Measurements from ENCODE around the gene GDPD4. TPM values are rescaled to one million over a fixed set of nuclear protein-coding genes. Genes with fewer than 3 reads are reported as not detected.

The GDPD4 gene
- polyA plus RNA-seq, 4 donors = 2.2 to 4.5 TPM; not detected in 2

DNA sequence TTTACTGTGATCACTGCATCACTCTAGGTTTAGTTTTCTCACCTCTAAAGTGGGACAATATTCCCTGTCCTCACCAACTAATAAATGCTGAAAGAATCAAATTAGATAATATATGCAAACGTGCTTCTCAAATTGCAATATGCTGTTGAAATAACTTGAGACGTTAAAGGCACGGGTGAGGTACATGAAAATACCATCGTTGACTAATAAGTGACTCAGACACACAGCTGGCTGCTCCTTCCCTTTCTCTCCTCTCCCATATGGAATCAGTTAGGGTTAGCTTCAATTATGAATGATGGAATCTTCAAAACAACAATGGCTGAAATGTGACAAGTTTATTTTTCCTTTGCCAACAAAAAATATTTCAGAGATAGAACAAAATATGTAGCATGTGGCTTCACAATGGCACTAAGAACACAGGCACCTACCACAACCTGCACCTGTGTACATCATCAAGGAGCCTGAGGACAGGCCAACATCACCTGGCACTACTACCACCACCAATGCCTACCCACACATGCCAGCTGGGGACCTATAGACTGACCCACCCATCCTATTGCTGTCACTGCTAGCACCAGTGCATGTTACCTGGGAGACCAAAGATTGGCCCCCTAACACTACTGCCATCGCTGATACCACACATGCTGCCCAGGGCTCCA, 13.7 kb downstream of the GDPD4 start:
- H3K4me1 ChIP-seq (ENCODE audit: control insufficient read depth in 3 of 3, insufficient read depth in 2 of 3, low read depth in 1 of 3, low read length in 2 of 3) = no peaks in the 10 kb centered on the region
- H3K27ac ChIP-seq (ENCODE audit: low read depth in 1 of 3, low read length in 2 of 3) = no peak overlapping the region
- no peak overlapping the region for H3K4me3 ChIP-seq (ENCODE audit: low read depth in 1 of 3, low read length in 3 of 3)
- H3K27me3 ChIP-seq (ENCODE audit: control insufficient read depth in 3 of 3, insufficient read depth in 3 of 3, low read length in 3 of 3) = no peaks in the 10 kb centered on the region
- DNase-seq = no peak
- WGBS, 3 donors = 80 to 85% (median 81%) methylated on average over 5 of the region's 5 CpGs
- H3K9me3 ChIP-seq (ENCODE audit: control insufficient read depth in 2 of 2, insufficient read depth in 1 of 2, low read depth in 1 of 2, low read length in 1 of 2) = no peaks in the 10 kb centered on the region
- no peak for FAIRE-seq
- no peaks in the 10 kb centered on the region for H3K36me3 ChIP-seq (ENCODE audit: control insufficient read depth in 3 of 3, insufficient read depth in 2 of 3, low read depth in 1 of 3, low read length in 3 of 3)

DNA sequence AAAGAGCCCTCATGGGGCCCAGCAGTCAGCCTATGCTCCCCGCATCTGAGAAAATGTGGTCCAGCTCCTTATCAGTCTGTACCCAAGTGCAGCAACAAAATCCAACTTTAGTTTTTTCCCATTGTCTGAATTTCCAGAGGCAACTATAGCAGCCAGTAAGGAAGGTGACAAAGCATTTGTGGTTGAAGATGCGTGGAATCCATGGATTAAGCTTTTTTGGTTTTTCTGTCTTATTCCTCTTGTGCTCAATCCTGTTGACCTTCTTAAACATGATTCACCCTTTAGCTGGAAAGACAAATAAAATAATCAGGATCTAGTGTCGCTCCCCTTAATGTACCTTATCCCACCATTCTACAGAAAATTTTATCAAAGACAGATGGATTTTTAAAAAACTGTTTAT, 14.3 kb downstream of the GDPD4 start:
- DNase-seq = no peak
- Histone ChIP-seq H3K4me1 (ENCODE audit: control insufficient read depth in 3 of 3, insufficient read depth in 2 of 3, low read depth in 1 of 3, low read length in 2 of 3) (no peaks in the 10 kb centered on the region), H3K27ac (ENCODE audit: low read depth in 1 of 3, low read length in 2 of 3) (no peak overlapping the region), H3K27me3 (ENCODE audit: control insufficient read depth in 3 of 3, insufficient read depth in 3 of 3, low read length in 3 of 3) (peaks cover 0 to 2% (median 0%) of the 10 kb centered on the region in 3 donors), H3K36me3 (ENCODE audit: control insufficient read depth in 3 of 3, insufficient read depth in 2 of 3, low read depth in 1 of 3, low read length in 3 of 3) (no peaks in the 10 kb centered on the region), H3K9me3 (ENCODE audit: control insufficient read depth in 2 of 2, insufficient read depth in 1 of 2, low read depth in 1 of 2, low read length in 1 of 2) (no peaks in the 10 kb centered on the region), H3K4me3 (ENCODE audit: low read depth in 1 of 3, low read length in 3 of 3) (no peak overlapping the region)
- WGBS, 3 donors = 96 to 97% (median 97%) methylated on average over 3 of the region's 3 CpGs
- FAIRE-seq = no peak

DNA sequence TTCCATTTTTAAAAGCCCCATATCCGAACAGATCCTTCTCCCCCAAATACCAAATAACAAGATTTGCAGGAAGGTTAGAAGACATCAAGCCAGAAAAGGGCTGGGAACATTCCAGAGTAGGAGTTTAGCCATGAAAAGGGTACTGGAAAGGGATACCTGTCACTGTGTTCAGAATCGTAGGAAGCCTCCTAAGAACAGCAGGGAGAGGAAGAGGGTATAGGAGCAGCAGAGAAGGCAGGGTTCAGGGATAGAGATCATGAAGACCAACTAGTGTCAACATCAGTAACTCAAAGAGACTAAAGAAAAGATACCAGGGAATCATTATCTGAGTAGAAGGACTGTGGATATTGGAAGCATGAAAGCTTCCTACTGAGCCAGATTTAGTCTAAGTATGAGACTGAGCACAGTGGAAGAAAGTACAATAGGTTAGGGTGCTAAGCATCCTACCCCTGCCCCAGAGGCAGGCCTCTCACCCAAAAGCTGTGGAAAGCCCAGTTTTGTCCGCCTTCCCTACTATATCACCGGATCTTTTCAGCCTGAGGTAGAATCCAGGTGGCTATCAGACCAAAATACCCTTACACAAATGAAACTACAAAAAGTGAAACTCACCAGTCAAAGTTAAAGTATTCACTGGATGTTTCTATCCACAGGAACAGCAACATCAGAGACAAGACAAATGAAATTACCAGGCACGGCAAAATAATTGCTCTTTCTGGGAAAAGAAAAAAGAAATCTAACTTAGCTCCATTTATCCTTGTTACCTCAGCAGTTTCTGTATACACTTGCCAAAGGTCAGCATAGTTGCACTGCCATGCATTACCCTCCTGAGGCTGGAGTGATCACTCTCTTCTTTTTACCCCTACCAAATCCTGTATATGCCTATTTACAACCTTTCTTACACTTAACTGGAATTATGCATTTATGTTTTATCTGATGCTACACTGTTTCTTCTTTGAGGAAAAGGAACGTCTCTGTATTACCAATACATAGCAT, 16.7 kb downstream of the GDPD4 start:
- H3K4me3 ChIP-seq (ENCODE audit: low read depth in 1 of 3, low read length in 3 of 3) = no peak overlapping the region
- no peaks in the 10 kb centered on the region for H3K4me1 ChIP-seq (ENCODE audit: control insufficient read depth in 3 of 3, insufficient read depth in 2 of 3, low read depth in 1 of 3, low read length in 2 of 3)
- FAIRE-seq = no peak
- H3K27ac ChIP-seq (ENCODE audit: low read depth in 1 of 3, low read length in 2 of 3) = no peak overlapping the region
- H3K36me3 ChIP-seq (ENCODE audit: control insufficient read depth in 3 of 3, insufficient read depth in 2 of 3, low read depth in 1 of 3, low read length in 3 of 3) = no peaks in the 10 kb centered on the region
- H3K27me3 ChIP-seq (ENCODE audit: control insufficient read depth in 3 of 3, insufficient read depth in 3 of 3, low read length in 3 of 3) = peaks cover 0 to 4% (median 0%) of the 10 kb centered on the region in 3 donors
- DNase-seq = no peak
- no peaks in the 10 kb centered on the region for H3K9me3 ChIP-seq (ENCODE audit: control insufficient read depth in 2 of 2, insufficient read depth in 1 of 2, low read depth in 1 of 2, low read length in 1 of 2)
- 72 to 78% (median 74%) methylated on average over 6 of the region's 6 CpGs for WGBS, 3 donors

DNA sequence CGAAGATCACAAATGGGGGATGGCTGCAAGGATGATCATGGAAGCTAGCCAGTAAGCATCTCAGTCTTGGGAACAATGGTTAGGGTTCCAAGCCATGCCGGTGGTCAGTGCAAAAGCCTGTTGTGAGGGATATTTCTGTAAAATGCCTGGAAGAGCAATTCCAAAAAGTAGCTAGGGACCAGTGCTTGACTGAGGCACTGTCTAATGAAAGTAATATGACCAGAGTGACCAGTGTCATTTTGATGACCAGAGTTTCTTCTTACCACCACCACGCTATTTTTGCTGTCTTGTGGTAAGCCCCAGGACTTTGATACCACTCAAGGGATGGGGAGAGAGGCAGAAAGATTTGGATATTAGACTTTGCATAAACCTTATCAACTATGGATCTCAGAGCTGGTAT, 18.4 kb downstream of the GDPD4 start:
- H3K9me3 ChIP-seq (ENCODE audit: control insufficient read depth in 2 of 2, insufficient read depth in 1 of 2, low read depth in 1 of 2, low read length in 1 of 2) = no peaks in the 10 kb centered on the region
- no peak overlapping the region for H3K27ac ChIP-seq (ENCODE audit: low read depth in 1 of 3, low read length in 2 of 3)
- no peaks in the 10 kb centered on the region for H3K36me3 ChIP-seq (ENCODE audit: control insufficient read depth in 3 of 3, insufficient read depth in 2 of 3, low read depth in 1 of 3, low read length in 3 of 3)
- DNase-seq (no peak), FAIRE-seq (no peak)
- WGBS, 3 donors = 51 to 71% (median 62%) methylated on average over 3 of the region's 3 CpGs
- H3K27me3 ChIP-seq (ENCODE audit: control insufficient read depth in 3 of 3, insufficient read depth in 3 of 3, low read length in 3 of 3) = peaks cover 0 to 4% (median 0%) of the 10 kb centered on the region in 3 donors
- H3K4me1 ChIP-seq (ENCODE audit: control insufficient read depth in 3 of 3, insufficient read depth in 2 of 3, low read depth in 1 of 3, low read length in 2 of 3) = no peaks in the 10 kb centered on the region
- no peak overlapping the region for H3K4me3 ChIP-seq (ENCODE audit: low read depth in 1 of 3, low read length in 3 of 3)

DNA sequence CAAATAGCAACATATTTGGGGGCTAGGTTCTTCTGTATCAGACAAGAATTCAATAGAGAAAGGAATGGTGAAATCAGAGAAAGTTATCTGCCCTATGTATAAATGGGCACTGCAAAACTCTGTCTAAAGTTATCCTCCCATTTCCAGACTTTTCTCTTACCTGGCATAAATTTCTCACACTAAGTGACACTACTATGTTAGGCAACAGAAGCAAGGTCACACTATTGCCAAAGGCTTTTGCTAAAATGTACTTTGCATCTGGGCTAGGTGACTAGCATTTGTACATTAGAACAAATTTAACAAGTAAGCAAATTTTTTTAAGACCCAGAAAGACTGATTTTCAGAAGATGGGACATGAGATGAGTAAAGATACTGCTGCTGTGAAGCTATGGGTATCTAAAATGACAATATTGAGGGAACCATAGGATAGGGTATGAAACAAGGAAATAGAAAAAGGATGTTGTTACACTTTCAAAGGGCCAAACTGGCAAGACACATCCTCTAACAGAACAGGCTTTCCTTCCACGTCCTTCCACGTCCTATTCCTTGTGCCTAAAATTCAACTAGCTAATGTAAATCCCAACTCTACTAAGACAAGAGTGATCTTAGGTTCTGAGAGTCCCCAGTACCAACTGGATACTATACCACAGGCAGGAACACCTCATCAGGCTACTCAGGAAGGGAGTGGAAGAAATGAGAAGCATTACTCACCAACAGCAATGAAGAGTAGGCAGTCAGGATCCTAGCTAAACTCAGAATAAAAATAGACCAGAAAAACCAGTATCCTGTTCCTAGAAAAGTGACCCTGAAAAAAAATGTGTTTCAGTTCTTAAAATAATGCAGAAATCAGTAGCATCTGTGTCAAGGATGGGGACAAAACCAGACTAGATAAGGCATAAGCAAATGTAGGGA, 22.6 kb downstream of the GDPD4 start:
- no peak for DNase-seq
- FAIRE-seq = no peak
- H3K9me3 ChIP-seq (ENCODE audit: control insufficient read depth in 2 of 2, insufficient read depth in 1 of 2, low read depth in 1 of 2, low read length in 1 of 2) = no peaks in the 10 kb centered on the region
- H3K36me3 ChIP-seq (ENCODE audit: control insufficient read depth in 3 of 3, insufficient read depth in 2 of 3, low read depth in 1 of 3, low read length in 3 of 3) = no peaks in the 10 kb centered on the region
- 80 to 88% (median 85%) methylated on average over 2 of the region's 2 CpGs for WGBS, 3 donors
- no peak overlapping the region for H3K27ac ChIP-seq (ENCODE audit: low read depth in 1 of 3, low read length in 2 of 3)
- H3K4me1 ChIP-seq (ENCODE audit: control insufficient read depth in 3 of 3, insufficient read depth in 2 of 3, low read depth in 1 of 3, low read length in 2 of 3) = no peaks in the 10 kb centered on the region
- peaks cover 0 to 4% (median 0%) of the 10 kb centered on the region in 3 donors for H3K27me3 ChIP-seq (ENCODE audit: control insufficient read depth in 3 of 3, insufficient read depth in 3 of 3, low read length in 3 of 3)
- no peak overlapping the region for H3K4me3 ChIP-seq (ENCODE audit: low read depth in 1 of 3, low read length in 3 of 3)

DNA sequence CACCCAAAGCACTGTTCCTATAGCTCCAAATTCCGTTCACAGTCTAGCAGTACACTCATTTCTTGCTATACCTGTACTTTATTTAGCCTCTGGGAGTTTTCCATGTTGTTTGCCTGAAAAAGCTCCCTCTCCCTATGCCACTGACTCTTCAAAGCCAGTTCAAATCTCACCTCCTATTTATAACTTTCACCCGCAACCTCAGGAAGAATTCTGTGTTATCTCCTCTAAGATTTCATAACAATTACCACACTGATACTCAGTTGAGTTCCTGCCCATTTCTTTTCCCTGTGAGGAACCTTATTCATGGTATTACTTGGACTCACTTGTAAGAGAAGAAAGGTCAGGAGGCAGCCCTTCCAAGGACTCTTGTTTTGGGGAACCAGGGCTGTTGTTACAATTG, 25.2 kb downstream of the GDPD4 start:
- DNase-seq = no peak
- Histone ChIP-seq H3K27me3 (ENCODE audit: control insufficient read depth in 3 of 3, insufficient read depth in 3 of 3, low read length in 3 of 3) (peaks cover 0 to 2% (median 0%) of the 10 kb centered on the region in 3 donors), H3K4me1 (ENCODE audit: control insufficient read depth in 3 of 3, insufficient read depth in 2 of 3, low read depth in 1 of 3, low read length in 2 of 3) (no peaks in the 10 kb centered on the region), H3K27ac (ENCODE audit: low read depth in 1 of 3, low read length in 2 of 3) (no peak overlapping the region), H3K9me3 (ENCODE audit: control insufficient read depth in 2 of 2, insufficient read depth in 1 of 2, low read depth in 1 of 2, low read length in 1 of 2) (no peaks in the 10 kb centered on the region), H3K4me3 (ENCODE audit: low read depth in 1 of 3, low read length in 3 of 3) (no peak overlapping the region), H3K36me3 (ENCODE audit: control insufficient read depth in 3 of 3, insufficient read depth in 2 of 3, low read depth in 1 of 3, low read length in 3 of 3) (no peaks in the 10 kb centered on the region)
- 70 to 88% (median 87%) methylated on average over 2 of the region's 2 CpGs for WGBS, 3 donors
- FAIRE-seq = no peak

DNA sequence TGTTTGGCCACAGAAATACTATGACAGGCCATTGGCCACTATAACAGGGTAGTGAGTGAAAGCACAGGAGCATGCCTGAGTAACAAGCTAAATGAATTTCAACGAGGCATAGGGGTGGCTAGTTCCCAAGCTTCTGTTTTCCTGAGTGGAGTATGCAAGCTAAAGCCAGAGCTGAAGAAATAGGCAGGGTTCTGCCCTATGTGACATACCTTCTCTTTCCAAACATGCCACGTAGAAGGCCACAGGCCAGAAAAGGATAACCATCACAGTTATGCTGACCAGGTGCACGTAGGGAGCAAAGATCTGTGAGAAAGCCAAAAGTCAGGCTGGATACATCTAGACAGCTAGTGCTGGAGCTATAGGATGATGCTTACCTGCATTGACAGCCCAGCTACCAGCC, 30.6 kb downstream of the GDPD4 start:
- Histone ChIP-seq H3K27ac (ENCODE audit: low read depth in 1 of 3, low read length in 2 of 3) (no peak overlapping the region), H3K9me3 (ENCODE audit: control insufficient read depth in 2 of 2, insufficient read depth in 1 of 2, low read depth in 1 of 2, low read length in 1 of 2) (no peaks in the 10 kb centered on the region), H3K36me3 (ENCODE audit: control insufficient read depth in 3 of 3, insufficient read depth in 2 of 3, low read depth in 1 of 3, low read length in 3 of 3) (no peaks in the 10 kb centered on the region), H3K27me3 (ENCODE audit: control insufficient read depth in 3 of 3, insufficient read depth in 3 of 3, low read length in 3 of 3) (no peaks in the 10 kb centered on the region), H3K4me3 (ENCODE audit: low read depth in 1 of 3, low read length in 3 of 3) (no peak overlapping the region), H3K4me1 (ENCODE audit: control insufficient read depth in 3 of 3, insufficient read depth in 2 of 3, low read depth in 1 of 3, low read length in 2 of 3) (no peaks in the 10 kb centered on the region)
- no peak for FAIRE-seq
- no peak for DNase-seq
- 57 to 72% (median 69%) methylated on average over 3 of the region's 3 CpGs for WGBS, 3 donors

All from small intestine (tissue), 7 donors.